H1 (cell line): ENCODE measurements around the gene DCDC2C. TPM values are rescaled to one million over a fixed set of nuclear protein-coding genes. Genes with fewer than 3 reads are reported as not detected.

ENCODE experiments used
- BCL11A ChIP-seq, 2 experiments: IDR thresholded peaks; one replicate each; pipeline ENCODE4 v1.6.1; 2011; ENCODE audit warnings: low read depth in 2 of 2, low read length in 2 of 2, mild to moderate bottlenecking in 2 of 2
- CHD1 ChIP-seq: IDR thresholded peaks from 2 replicates; pipeline ENCODE4 v1.6.1; 2012; ENCODE audit warnings: low read depth, low read length, improper control_type of control experiment
- CHD7 ChIP-seq: fragments of 300-600 bp; sonication (generic); IDR thresholded peaks from 2 replicates; pipeline ENCODE4 v1.7.1; 2012; ENCODE audit warnings: low read length, moderate library complexity, mild to moderate bottlenecking, inconsistent platforms; ENCODE audit not compliant: insufficient replicate concordance
- E2F6 ChIP-seq: IDR thresholded peaks from 2 replicates; pipeline ENCODE4 v1.6.1; 2012; ENCODE audit warnings: inconsistent platforms
- TAF7 ChIP-seq: optimal IDR thresholded peaks from 2 replicates; pipeline ENCODE3; 2011; ENCODE audit warnings: low read depth, mild to moderate bottlenecking, inconsistent platforms, low read length, moderate library complexity, borderline replicate concordance
- polyA plus RNA-seq, 7 experiments: library from polyadenylated mRNA; depleted of rRNA in 3 of 7; stranded (reverse) in 5 of 7; unstranded in 2 of 7; fragments of >200 nt in 5 of 7; fragments of 200-250 nt in 2 of 7; gene quantifications; 1 replicate in 5 of 7; 2 replicates in 1 of 7; 4 replicates in 1 of 7; pipeline versions ENCODE4 v1.2.1 to v1.2.3, GENCODE V29; 2011 to 2013; ENCODE audit warnings: missing spikeins in 2 of 7, mixed read lengths in 2 of 7
- total RNA-seq: library from RNA; stranded (reverse); fragmentation: NEBNext Ultra II Directional; extraction: Animal tissue kit (Norgen Biotek cat#: 25700); gene quantifications from 2 replicates; pipeline ENCODE4 v1.2.1, GENCODE V29; 2021

Gene DCDC2C
- total and polyA plus RNA-seq, 2 of the 8 experiments (the other 6 are each of a cell fraction or from before 2014, with no cell fraction given), result 0.50 TPM; not detected in 1

- no peak for TF ChIP-seq CHD7
- TF ChIP-seq BCL11A (IDR thresholded peaks at IDR 0.05; ENCODE audit: low read depth in 2 of 2, low read length in 2 of 2), result no peak
- TF ChIP-seq E2F6, result no peak
- no peak for TF ChIP-seq TAF7
- TF ChIP-seq CHD1, result no peak
Observed at GRCh38 chr2:3704692-3705091, 1.3 kb downstream of the DCDC2C start (continued).
